GM12872 (cell line): Measurements from ENCODE around the gene TBX4.

Experiments
- CTCF ChIP-seq: IDR thresholded peaks from 3 replicates; pipeline ENCODE4 v1.5.1; 2011; ENCODE audit warnings: low read depth, mild to moderate bottlenecking, low read length, moderate library complexity; ENCODE audit not compliant: insufficient read depth

Gene TBX4

GRCh38 chr17:61490540-61490975 lies 38.3 kb downstream of the TBX4 start:
- TF ChIP-seq CTCF = no peak

- no peak for TF ChIP-seq CTCF
Measured at GRCh38 chr17:61491981-61492380, 39.8 kb downstream of the TBX4 start.

GRCh38 chr17:61492759-61493526 lies 40.7 kb downstream of the TBX4 start:
- no peak for TF ChIP-seq CTCF

DNA sequence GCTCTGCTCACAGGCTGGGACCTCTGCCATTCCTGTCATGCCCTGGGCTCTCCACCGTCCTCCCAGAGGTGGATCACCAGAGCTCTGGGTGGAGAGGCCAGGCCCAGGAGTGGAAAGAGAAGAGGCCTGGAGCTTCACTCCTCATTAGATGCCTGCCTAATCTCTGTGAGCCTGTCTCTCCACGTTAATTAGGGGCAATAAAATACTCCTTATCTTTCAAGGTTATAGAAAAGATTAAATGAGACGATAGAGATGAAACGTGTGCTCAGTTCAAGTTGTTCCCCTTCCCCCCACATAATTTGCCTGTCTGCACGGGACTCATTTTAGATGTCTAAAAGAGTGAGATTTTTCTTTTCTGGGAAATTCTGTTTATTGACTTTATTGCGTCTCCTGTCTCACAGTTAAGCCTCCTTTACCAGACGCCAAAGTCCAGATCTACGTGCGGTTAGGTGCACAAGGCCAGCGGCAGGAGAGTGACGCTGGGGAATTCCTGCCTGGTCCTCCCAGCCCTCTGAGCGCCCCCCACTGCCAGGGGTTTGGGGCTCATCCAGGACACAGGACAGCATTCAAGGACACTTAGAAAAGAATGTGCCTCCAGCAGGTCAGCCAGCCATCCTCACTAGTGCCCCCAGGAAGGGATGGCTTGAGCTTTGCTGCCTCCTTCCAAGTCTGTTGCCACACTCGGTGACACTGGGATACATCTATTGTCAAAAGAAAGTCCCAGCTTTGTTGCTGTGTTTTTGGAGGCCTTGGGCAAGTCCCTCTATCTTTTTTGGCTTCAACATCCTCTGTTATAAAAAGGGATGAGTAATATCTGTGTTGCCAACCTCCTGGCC lies 42.3 kb downstream of the TBX4 start:
- no peak for TF ChIP-seq CTCF

GRCh38 chr17:61495161-61495857 lies 43.1 kb downstream of the TBX4 start:
- no peak for TF ChIP-seq CTCF

DNA sequence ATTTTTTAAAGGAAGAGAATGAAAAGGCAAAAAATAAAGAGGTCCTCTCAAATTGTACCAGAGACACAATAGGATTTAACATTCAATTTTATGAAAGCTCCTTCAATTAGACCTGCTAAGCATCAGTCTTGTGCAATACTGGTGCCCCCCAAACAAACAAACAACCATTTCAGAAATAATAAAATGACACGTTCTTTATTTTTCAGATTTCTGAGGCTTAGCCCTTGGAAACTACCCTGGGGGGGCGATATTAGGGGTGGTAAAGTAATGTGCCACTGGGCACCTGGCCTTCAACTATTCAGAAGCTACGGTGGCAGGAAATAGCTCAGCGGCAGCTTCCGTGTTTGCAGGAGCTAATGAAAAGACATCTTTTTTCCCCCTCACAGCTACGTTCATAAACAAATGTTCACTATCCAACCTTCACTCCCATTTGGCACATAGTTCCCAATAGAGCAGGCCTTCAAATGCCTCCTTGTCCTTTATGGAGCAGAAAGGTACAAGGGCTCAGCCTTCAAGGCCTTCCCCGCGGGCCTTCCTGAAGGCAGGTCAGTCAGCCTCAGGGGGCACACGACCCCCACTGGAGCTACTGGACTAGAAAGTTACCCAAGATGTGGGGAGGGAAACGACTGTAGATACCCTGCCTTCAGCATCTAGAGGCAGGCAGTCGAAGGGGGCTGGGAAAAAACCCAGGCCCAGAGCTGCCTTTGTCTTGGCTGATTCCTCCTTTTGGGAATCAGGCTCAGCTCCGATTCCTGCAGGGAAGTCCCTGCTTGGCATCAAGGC lies 44.1 kb downstream of the TBX4 start:
- TF ChIP-seq CTCF = no peak
